ENCODE data around the gene TLX2. TPM values are rescaled to one million over a fixed set of nuclear protein-coding genes. Genes with fewer than 3 reads are reported as not detected.

TLX2 gene
- polyA plus RNA-seq, 3 donors: not detected

- H3K27me3 ChIP-seq (ENCODE audit: control insufficient read depth in 2 of 2, insufficient read depth in 2 of 2, low read length in 2 of 2): no peaks in the 10 kb centered on the region
- peak within 1 kb of the TSS; percentile 93 for H2AFZ ChIP-seq (ENCODE audit: insufficient read depth, low read depth, low read length, poor library complexity, severe bottlenecking)
- peaks cover 29% of the 10 kb centered on the region for H3K79me2 ChIP-seq (ENCODE audit: insufficient read depth, low read length)
- Mint-ChIP-seq H3K4me1 (peaks cover 42% of the 10 kb centered on the region), H3K27ac (peak within 1 kb of the TSS; percentile 95 to 98 (median 96)), H3K9me3 (peaks cover 0 to 8% (median 0%) of the 10 kb centered on the region in 7 donors), H3K4me3 (peak within 1 kb of the TSS; percentile 94 to 98), H3K27me3 (ENCODE audit: low read depth in 3 of 3) (peaks cover 0 to 5% (median 3%) of the 10 kb centered on the region in 3 donors), H3K36me3 (peaks cover 40 to 52% of the 10 kb centered on the region in 2 donors)
- peak within 1 kb of the TSS; percentile 65 to 96 (median 87) for H3K4me3 ChIP-seq (replicated peaks in 1 of 3; ENCODE audit: low read depth in 2 of 3, low read length in 3 of 3)
- DNase-seq: peak; percentile 91 to 98 (median 96)
- H3K9me3 ChIP-seq (replicated peaks in 1 of 2; ENCODE audit: control insufficient read depth in 1 of 2, insufficient read depth in 1 of 2, low read length in 2 of 2): no peaks in the 10 kb centered on the region
- WGBS (ENCODE audit: insufficient coverage): under 1% methylated on average over 85 of the region's 87 CpGs
- H3K4me2 ChIP-seq (replicated peaks; ENCODE audit: extremely low read depth, low read length, poor library complexity, severe bottlenecking): peak within 1 kb of the TSS; percentile 96
- peak within 1 kb of the TSS; percentile 96 for H3K9ac ChIP-seq (ENCODE audit: insufficient read depth, low read length, poor library complexity, severe bottlenecking)
- TF ChIP-seq, protein P1, sequence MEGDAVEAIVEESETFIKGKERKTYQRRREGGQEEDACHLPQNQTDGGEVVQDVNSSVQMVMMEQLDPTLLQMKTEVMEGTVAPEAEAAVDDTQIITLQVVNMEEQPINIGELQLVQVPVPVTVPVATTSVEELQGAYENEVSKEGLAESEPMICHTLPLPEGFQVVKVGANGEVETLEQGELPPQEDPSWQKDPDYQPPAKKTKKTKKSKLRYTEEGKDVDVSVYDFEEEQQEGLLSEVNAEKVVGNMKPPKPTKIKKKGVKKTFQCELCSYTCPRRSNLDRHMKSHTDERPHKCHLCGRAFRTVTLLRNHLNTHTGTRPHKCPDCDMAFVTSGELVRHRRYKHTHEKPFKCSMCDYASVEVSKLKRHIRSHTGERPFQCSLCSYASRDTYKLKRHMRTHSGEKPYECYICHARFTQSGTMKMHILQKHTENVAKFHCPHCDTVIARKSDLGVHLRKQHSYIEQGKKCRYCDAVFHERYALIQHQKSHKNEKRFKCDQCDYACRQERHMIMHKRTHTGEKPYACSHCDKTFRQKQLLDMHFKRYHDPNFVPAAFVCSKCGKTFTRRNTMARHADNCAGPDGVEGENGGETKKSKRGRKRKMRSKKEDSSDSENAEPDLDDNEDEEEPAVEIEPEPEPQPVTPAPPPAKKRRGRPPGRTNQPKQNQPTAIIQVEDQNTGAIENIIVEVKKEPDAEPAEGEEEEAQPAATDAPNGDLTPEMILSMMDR (IDR thresholded peaks at IDR 0.05): no peak
- intact Hi-C loops (cut with micrococcal nuclease): loop anchor here (1.0 to 10.0 kb wide), 5 partner anchors 22 to 72 kb away; partner anchors contain the start of genes CCDC142 (in 2 of the 2), INO80B (in 2 of the 2), TTC31 (in 2 of the 2) and WBP1 (in 2 of the 2)
- peak within 1 kb of the TSS; percentile 91 to 95 for H3K27ac ChIP-seq (ENCODE audit: low read depth in 1 of 2, low read length in 2 of 2)
- H4K20me1 ChIP-seq (ENCODE audit: insufficient read depth, low read length): peaks cover 26% of the 10 kb centered on the region
- peaks cover 23 to 43% of the 10 kb centered on the region in 2 donors for H3K36me3 ChIP-seq (replicated peaks in 1 of 2; ENCODE audit: control insufficient read depth in 1 of 2, insufficient read depth in 2 of 2, low read length in 2 of 2)
- H3K4me1 ChIP-seq (ENCODE audit: control insufficient read depth in 1 of 2, insufficient read depth in 2 of 2, low read length in 2 of 2): peaks cover 28 to 46% of the 10 kb centered on the region in 2 donors
These were observed 15.3 kb downstream of the TLX2 start, which contains the start of the genes AUP1 and HTRA2 for GRCh38 chr2:74529357-74530238. Gene AUP1, minus strand, starts transcription at chr2:74529706. Its CDS starts 77 bp downstream, at chr2:74529629. Gene HTRA2, plus strand, starts transcription at chr2:74529933. Its CDS starts 74 bp downstream, at chr2:74530007.

Data from CD14-positive monocyte (primary cell).